IPS-15b (cell line): ENCODE data around the gene CDKAL1.

ENCODE experiments used
- H3K27me3 ChIP-seq: one replicate; pipeline ENCODE4 v1.6.1; 2013; ENCODE audit warnings: low read length; ENCODE audit not compliant: control insufficient read depth, insufficient read depth
- H3K36me3 ChIP-seq: one replicate; pipeline ENCODE4 v1.6.1; 2013; ENCODE audit warnings: low read length; ENCODE audit not compliant: control insufficient read depth, insufficient read depth
- H3K4me1 ChIP-seq: one replicate; pipeline ENCODE4 v1.6.1; 2013; ENCODE audit warnings: mild to moderate bottlenecking, low read length; ENCODE audit not compliant: control insufficient read depth, insufficient read depth
- H3K4me3 ChIP-seq: one replicate; pipeline ENCODE4 v1.5.1; 2013; ENCODE audit warnings: low read depth, low read length
- H3K9ac ChIP-seq: one replicate; pipeline ENCODE4 v1.6.1; 2013; ENCODE audit warnings: low read depth, mild to moderate bottlenecking, low read length
- H3K9me3 ChIP-seq: one replicate; pipeline ENCODE4 v1.6.1; 2013; ENCODE audit warnings: mild to moderate bottlenecking, low read length; ENCODE audit not compliant: control insufficient read depth, insufficient read depth

Gene CDKAL1

GRCh38 chr6:20770773-20771172 is 236.5 kb downstream of the CDKAL1 start:
- Histone ChIP-seq H3K36me3 (no peaks in the 10 kb centered on the region), H3K27me3 (no peaks in the 10 kb centered on the region), H3K9me3 (no peaks in the 10 kb centered on the region), H3K4me3 (no peak overlapping the region), H3K9ac (no peak overlapping the region), H3K4me1 (no peaks in the 10 kb centered on the region)

GRCh38 chr6:20771409-20771808 is 237.2 kb downstream of the CDKAL1 start:
- Histone ChIP-seq H3K27me3 (no peaks in the 10 kb centered on the region), H3K36me3 (no peaks in the 10 kb centered on the region), H3K4me3 (no peak overlapping the region), H3K9me3 (no peaks in the 10 kb centered on the region), H3K9ac (no peak overlapping the region), H3K4me1 (no peaks in the 10 kb centered on the region)

- Histone ChIP-seq H3K9me3 (no peaks in the 10 kb centered on the region), H3K4me1 (no peaks in the 10 kb centered on the region), H3K9ac (no peak overlapping the region), H3K27me3 (no peaks in the 10 kb centered on the region), H3K4me3 (no peak overlapping the region), H3K36me3 (no peaks in the 10 kb centered on the region)
These were observed 239.6 kb downstream of the CDKAL1 start for GRCh38 chr6:20773822-20774221.

GRCh38 chr6:20775981-20776380 is 241.7 kb downstream of the CDKAL1 start:
- Histone ChIP-seq H3K4me3 (no peak overlapping the region), H3K36me3 (no peaks in the 10 kb centered on the region), H3K9ac (no peak overlapping the region), H3K27me3 (no peaks in the 10 kb centered on the region), H3K4me1 (no peaks in the 10 kb centered on the region), H3K9me3 (no peaks in the 10 kb centered on the region)

- Histone ChIP-seq H3K4me3 (no peak overlapping the region), H3K4me1 (no peaks in the 10 kb centered on the region), H3K36me3 (no peaks in the 10 kb centered on the region), H3K9me3 (no peaks in the 10 kb centered on the region), H3K9ac (no peak overlapping the region), H3K27me3 (no peaks in the 10 kb centered on the region)
These were observed 243.5 kb downstream of the CDKAL1 start for GRCh38 chr6:20777801-20778200.

GRCh38 chr6:20778459-20778858 is 244.2 kb downstream of the CDKAL1 start:
- H3K27me3 ChIP-seq, result no peaks in the 10 kb centered on the region
- H3K36me3 ChIP-seq, result no peaks in the 10 kb centered on the region
- no peaks in the 10 kb centered on the region for H3K9me3 ChIP-seq
- H3K9ac ChIP-seq, result no peak overlapping the region
- no peaks in the 10 kb centered on the region for H3K4me1 ChIP-seq
- no peak overlapping the region for H3K4me3 ChIP-seq

GRCh38 chr6:20778912-20779311 is 244.7 kb downstream of the CDKAL1 start:
- Histone ChIP-seq H3K4me3 (no peak overlapping the region), H3K9ac (no peak overlapping the region), H3K36me3 (no peaks in the 10 kb centered on the region), H3K9me3 (no peaks in the 10 kb centered on the region), H3K4me1 (no peaks in the 10 kb centered on the region), H3K27me3 (no peaks in the 10 kb centered on the region)

GRCh38 chr6:20789162-20789561 is 254.9 kb downstream of the CDKAL1 start:
- H3K9ac ChIP-seq, result no peak overlapping the region
- no peak overlapping the region for H3K4me3 ChIP-seq
- no peaks in the 10 kb centered on the region for H3K27me3 ChIP-seq
- H3K4me1 ChIP-seq, result no peaks in the 10 kb centered on the region
- no peaks in the 10 kb centered on the region for H3K9me3 ChIP-seq
- no peaks in the 10 kb centered on the region for H3K36me3 ChIP-seq

- no peak overlapping the region for H3K9ac ChIP-seq
These were observed 256.0 kb downstream of the CDKAL1 start for GRCh38 chr6:20790032-20790791.

GRCh38 chr6:20791074-20791473 is 256.8 kb downstream of the CDKAL1 start:
- Histone ChIP-seq H3K9me3 (no peaks in the 10 kb centered on the region), H3K27me3 (no peaks in the 10 kb centered on the region), H3K4me3 (no peak overlapping the region), H3K36me3 (no peaks in the 10 kb centered on the region), H3K9ac (no peak overlapping the region), H3K4me1 (no peaks in the 10 kb centered on the region)

More at GRCh38 chr6:20790032-20790791, 256.0 kb downstream of the CDKAL1 start:
- Histone ChIP-seq H3K27me3 (no peaks in the 10 kb centered on the region), H3K4me1 (no peaks in the 10 kb centered on the region), H3K36me3 (no peaks in the 10 kb centered on the region), H3K4me3 (no peak overlapping the region), H3K9me3 (no peaks in the 10 kb centered on the region)

- Histone ChIP-seq H3K4me3 (no peak overlapping the region), H3K27me3 (no peaks in the 10 kb centered on the region), H3K9ac (no peak overlapping the region)
These were observed 257.7 kb downstream of the CDKAL1 start for GRCh38 chr6:20791944-20792343.

GRCh38 chr6:20793174-20793573 is 258.9 kb downstream of the CDKAL1 start:
- Histone ChIP-seq H3K36me3 (no peaks in the 10 kb centered on the region), H3K4me3 (no peak overlapping the region), H3K4me1 (no peaks in the 10 kb centered on the region), H3K9me3 (no peaks in the 10 kb centered on the region), H3K9ac (no peak overlapping the region), H3K27me3 (no peaks in the 10 kb centered on the region)

More at GRCh38 chr6:20791944-20792343, 257.7 kb downstream of the CDKAL1 start:
- H3K9me3 ChIP-seq, result no peaks in the 10 kb centered on the region
- H3K36me3 ChIP-seq, result no peaks in the 10 kb centered on the region
- no peaks in the 10 kb centered on the region for H3K4me1 ChIP-seq
